GM21367 (cell line): ENCODE measurements around the gene PRAMEF2.
"Not testable (repeated sequence)": the region's sequence is repeated elsewhere in the genome, so short reads cannot be mapped to it uniquely, and the experiment has no call there.

Experiments used
- ATAC-seq: cut with Tn5 transposase; IDR thresholded peaks from one replicate; pipeline ENCODE4 v1.9.1; 2021; ENCODE audit not compliant: unreplicated experiment

PRAMEF2 gene

GRCh38 chr1:12856786-12857185 is at the start of gene PRAMEF2:
TSS of gene PRAMEF2 (plus strand) at chr1:12857086. CDS start at chr1:12859010, 1,924 bp downstream.
- ATAC-seq: not testable (repeated sequence)

- no peak for ATAC-seq
Observed at GRCh38 chr1:12809933-12810332, 47.0 kb upstream of the PRAMEF2 start.

GRCh38 chr1:12810691-12811408 is 46.0 kb upstream of the PRAMEF2 start:
- no peak for ATAC-seq

- ATAC-seq: no peak
Observed at GRCh38 chr1:12811409-12811784, 45.5 kb upstream of the PRAMEF2 start.

- ATAC-seq: not testable (repeated sequence)
Observed at GRCh38 chr1:12819061-12819460, 37.8 kb upstream of the PRAMEF2 start.

- not testable (repeated sequence) for ATAC-seq
Observed at GRCh38 chr1:12831310-12831709, 25.6 kb upstream of the PRAMEF2 start, which contains the start of gene PRAMEF11. TSS of gene PRAMEF11 (minus strand) at chr1:12831410. CDS start at chr1:12828789, 2,621 bp downstream.

- ATAC-seq: not testable (repeated sequence)
Observed at GRCh38 chr1:12833251-12833650, 23.6 kb upstream of the PRAMEF2 start.

GRCh38 chr1:12848620-12849019 is 8.3 kb upstream of the PRAMEF2 start, which contains the start of gene HNRNPCL1:
TSS of gene HNRNPCL1 (minus strand) at chr1:12848720. CDS start at chr1:12848289, 431 bp downstream.
- ATAC-seq: not testable (repeated sequence)

GRCh38 chr1:12851779-12852178 is 5.1 kb upstream of the PRAMEF2 start:
- ATAC-seq: no peak

GRCh38 chr1:12863131-12863880 is 6.4 kb downstream of the PRAMEF2 start:
- ATAC-seq: not testable (repeated sequence)

- not testable (repeated sequence) for ATAC-seq
Observed at GRCh38 chr1:12878453-12878852, 21.6 kb downstream of the PRAMEF2 start.

GRCh38 chr1:12886101-12886500 is 29.2 kb downstream of the PRAMEF2 start, which contains the start of gene PRAMEF4:
TSS of gene PRAMEF4 (minus strand) at chr1:12886201. CDS start at chr1:12883394, 2,807 bp downstream.
- not testable (repeated sequence) for ATAC-seq

- not testable (repeated sequence) for ATAC-seq
Observed at GRCh38 chr1:12898170-12898569, 41.3 kb downstream of the PRAMEF2 start, which contains the start of gene PRAMEF10. TSS of gene PRAMEF10 (minus strand) at chr1:12898270. CDS start at chr1:12895847, 2,423 bp downstream.

- not testable (repeated sequence) for ATAC-seq
Observed at GRCh38 chr1:12899186-12899585, 42.3 kb downstream of the PRAMEF2 start.

- not testable (repeated sequence) for ATAC-seq
Observed at GRCh38 chr1:12903793-12904572, 47.1 kb downstream of the PRAMEF2 start.
